ENCODE results near the gene LCOR. TPM values are rescaled to one million over a fixed set of nuclear protein-coding genes. Genes with fewer than 3 reads are reported as not detected.

The LCOR gene
- total RNA-seq, 4 donors from 2014 or later = 22.3 to 220 (median 38.5) TPM

- H3K4me1 ChIP-seq = peaks cover 0 to 13% (median 7%) of the 10 kb centered on the region in 3 donors
- H3K9me3 ChIP-seq = peaks cover 0 to 4% (median 0%) of the 10 kb centered on the region in 3 donors
- H3K4me3 ChIP-seq = no peak overlapping the region
- no peak overlapping the region for H3K27ac ChIP-seq
- no peak for TF ChIP-seq POLR2A (IDR thresholded peaks at IDR 0.05)
- no peak for TF ChIP-seq POLR2AphosphoS5 (IDR thresholded peaks at IDR 0.05)
- no peak for TF ChIP-seq EP300 (IDR thresholded peaks at IDR 0.05)
- H3K27me3 ChIP-seq = no peaks in the 10 kb centered on the region
- no peaks in the 10 kb centered on the region for H3K36me3 ChIP-seq
- no peak for ATAC-seq
- 83 to 88% methylated on average over 1 to 4 of the region's 5 CpGs for WGBS, 2 donors (ENCODE audit: low coverage in 1 of 2)
Observed at GRCh38 chr10:97042081-97042480, 210.0 kb downstream of the LCOR start.

GRCh38 chr10:97042716-97043562 lies 210.8 kb downstream of the LCOR start:
- no peak for ATAC-seq
- Histone ChIP-seq H3K27ac (no peak overlapping the region), H3K4me3 (no peak overlapping the region), H3K9me3 (peaks cover 0 to 4% (median 0%) of the 10 kb centered on the region in 3 donors), H3K36me3 (no peaks in the 10 kb centered on the region), H3K27me3 (no peaks in the 10 kb centered on the region), H3K4me1 (peaks cover 0 to 4% (median 3%) of the 10 kb centered on the region in 3 donors)
- no peak for TF ChIP-seq POLR2AphosphoS5 (IDR thresholded peaks at IDR 0.05)
- no peak for TF ChIP-seq POLR2A (IDR thresholded peaks at IDR 0.05)
- TF ChIP-seq EP300 (IDR thresholded peaks at IDR 0.05) = no peak
- no peak for TF ChIP-seq CTCF (IDR thresholded peaks at IDR 0.05)
- 98 to 100% methylated on average over 5 to 9 of the region's 38 CpGs for WGBS, 2 donors (ENCODE audit: low coverage in 1 of 2)

DNA sequence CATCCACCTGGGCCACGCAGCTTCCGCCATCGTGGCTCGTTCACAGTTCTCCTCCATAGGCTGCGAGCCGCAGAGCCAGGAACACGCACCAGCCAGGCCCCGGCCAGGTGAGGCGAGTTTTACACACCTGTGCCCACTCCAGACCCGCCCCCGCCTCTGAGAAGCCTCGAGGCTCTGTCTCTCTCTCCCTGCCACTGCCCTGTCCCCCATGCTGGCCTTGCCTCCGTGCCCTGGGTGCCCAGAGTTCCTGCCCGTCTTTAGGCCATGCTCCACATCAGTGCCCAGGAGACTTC lies 211.4 kb downstream of the LCOR start:
- H3K4me3 ChIP-seq = no peak overlapping the region
- 100% methylated on average over 1 of the region's 14 CpGs; no CpG with 5 or more reads in 1 of the 2 donors for WGBS, 2 donors (ENCODE audit: low coverage in 1 of 2)
- no peaks in the 10 kb centered on the region for H3K36me3 ChIP-seq
- TF ChIP-seq POLR2A (IDR thresholded peaks at IDR 0.05) (no peak), CTCF (IDR thresholded peaks at IDR 0.05) (no peak), EP300 (IDR thresholded peaks at IDR 0.05) (no peak), POLR2AphosphoS5 (IDR thresholded peaks at IDR 0.05) (no peak)
- H3K27ac ChIP-seq = no peak overlapping the region
- no peak for ATAC-seq
- no peaks in the 10 kb centered on the region for H3K27me3 ChIP-seq
- peaks cover 0 to 4% (median 0%) of the 10 kb centered on the region in 3 donors for H3K9me3 ChIP-seq
- H3K4me1 ChIP-seq = no peaks in the 10 kb centered on the region

Small RNA genes within 50 kb of the gene (small RNA-seq; reads per million reads assigned to genes)
- 0 reads per million in 4 donors for gene HMGN2P35
- 0 to 0.62 (median 0.19) reads per million in 4 donors for gene MIR607

Other genes with a start within 250 kb of the LCOR start
- 100 to 1,000 TPM in 3 of 4 donors, 10 to 100 TPM in 1; 88.6 to 121 (median 114) TPM for gene TM9SF3, start 245.3 kb upstream of the LCOR start, total RNA-seq
- gene PIK3AP1, start 111.8 kb upstream of the LCOR start, total RNA-seq = 10 to 100 TPM in 1 of 4 donors, 1 to 10 TPM in 3; 3.1 to 15.5 (median 5.5) TPM